Measurements from ENCODE around the gene AMER2.

Gene AMER2

GRCh38 chr13:25171517-25172302 is at the start of gene AMER2:
TSS of gene AMER2 (minus strand) at chr13:25172288. CDS start at chr13:25171619, 669 bp downstream.
- DNase-seq = no peak

- DNase-seq = peak; percentile 61 to 63
Observed at GRCh38 chr13:25218019-25218418, 45.9 kb upstream of the AMER2 start.

GRCh38 chr13:25217023-25217885 is 45.2 kb upstream of the AMER2 start:
- no peak for DNase-seq

- DNase-seq = no peak
Observed at GRCh38 chr13:25215253-25215575, 43.1 kb upstream of the AMER2 start.

GRCh38 chr13:25214491-25215252 is 42.6 kb upstream of the AMER2 start:
- DNase-seq = no peak

GRCh38 chr13:25213715-25214114 is 41.6 kb upstream of the AMER2 start:
- no peak for DNase-seq

GRCh38 chr13:25210842-25211569 is 38.9 kb upstream of the AMER2 start:
- DNase-seq = no peak

GRCh38 chr13:25207291-25207810 is 35.3 kb upstream of the AMER2 start:
- DNase-seq = no peak

GRCh38 chr13:25204863-25205262 is 32.8 kb upstream of the AMER2 start:
- no peak for DNase-seq

- no peak for DNase-seq
Observed at GRCh38 chr13:25203127-25203740, 31.1 kb upstream of the AMER2 start.

GRCh38 chr13:25200783-25201182 is 28.7 kb upstream of the AMER2 start:
- no peak for DNase-seq

GRCh38 chr13:25198647-25199046 is 26.6 kb upstream of the AMER2 start:
- DNase-seq = no peak

GRCh38 chr13:25196971-25197370 is 24.9 kb upstream of the AMER2 start:
- no peak for DNase-seq

GRCh38 chr13:25192936-25193335 is 20.8 kb upstream of the AMER2 start:
- no peak for DNase-seq

- no peak for DNase-seq
Observed at GRCh38 chr13:25192489-25192888, 20.4 kb upstream of the AMER2 start.

GRCh38 chr13:25192052-25192451 is 20.0 kb upstream of the AMER2 start:
- no peak for DNase-seq

- no peak for DNase-seq
Observed at GRCh38 chr13:25190771-25191170, 18.7 kb upstream of the AMER2 start.

- DNase-seq = no peak
Observed at GRCh38 chr13:25190256-25190655, 18.2 kb upstream of the AMER2 start.

GRCh38 chr13:25187596-25187995 is 15.5 kb upstream of the AMER2 start:
- no peak for DNase-seq

- DNase-seq = no peak
Observed at GRCh38 chr13:25186187-25186586, 14.1 kb upstream of the AMER2 start.

- DNase-seq = no peak
Observed at GRCh38 chr13:25181597-25181996, 9.5 kb upstream of the AMER2 start.

Data from AML-193 (cell line).